SU-DHL-6 (cell line): Measurements from ENCODE around the gene RNF220.

Source experiments
- EZH2phosphoT487 ChIP-seq: fragments of 200-600 bp; sonication (generic), shearing (Covaris generic); conservative IDR thresholded peaks from 2 replicates; pipeline ENCODE4 v1.6.1; 2018; ENCODE audit warnings: mild to moderate bottlenecking, antibody characterized with exemption, low read length, moderate library complexity, mixed read lengths
- TF ChIP-seq, protein P1 (sequence below): fragments of 200-600 bp; sonication (generic); IDR thresholded peaks from one replicate; pipeline ENCODE4 v1.5.1; 2017; ENCODE audit warnings: antibody characterized with exemption, mild to moderate bottlenecking, low read length, moderate library complexity; ENCODE audit not compliant: insufficient read depth, poor library complexity, severe bottlenecking

DNA sequence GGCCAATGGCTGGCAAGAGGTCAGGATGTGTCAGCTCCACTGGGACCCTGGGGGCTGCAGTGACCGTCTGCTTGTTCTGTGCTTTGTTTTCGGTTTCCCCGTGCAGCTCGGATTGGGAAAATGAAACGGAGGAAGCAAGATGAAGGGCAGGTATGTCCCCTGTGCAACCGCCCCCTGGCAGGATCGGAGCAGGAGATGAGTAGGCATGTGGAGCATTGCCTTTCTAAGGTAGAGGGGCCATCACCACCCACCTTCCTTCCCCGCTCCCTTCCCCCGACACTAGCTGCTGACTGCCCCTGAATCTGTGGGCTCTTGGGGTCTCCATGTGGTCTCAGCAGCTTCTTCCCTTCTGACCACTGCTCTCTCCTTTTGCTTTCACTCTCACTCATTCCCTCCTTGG is 230.4 kb downstream of the RNF220 start:
- TF ChIP-seq, protein P1, sequence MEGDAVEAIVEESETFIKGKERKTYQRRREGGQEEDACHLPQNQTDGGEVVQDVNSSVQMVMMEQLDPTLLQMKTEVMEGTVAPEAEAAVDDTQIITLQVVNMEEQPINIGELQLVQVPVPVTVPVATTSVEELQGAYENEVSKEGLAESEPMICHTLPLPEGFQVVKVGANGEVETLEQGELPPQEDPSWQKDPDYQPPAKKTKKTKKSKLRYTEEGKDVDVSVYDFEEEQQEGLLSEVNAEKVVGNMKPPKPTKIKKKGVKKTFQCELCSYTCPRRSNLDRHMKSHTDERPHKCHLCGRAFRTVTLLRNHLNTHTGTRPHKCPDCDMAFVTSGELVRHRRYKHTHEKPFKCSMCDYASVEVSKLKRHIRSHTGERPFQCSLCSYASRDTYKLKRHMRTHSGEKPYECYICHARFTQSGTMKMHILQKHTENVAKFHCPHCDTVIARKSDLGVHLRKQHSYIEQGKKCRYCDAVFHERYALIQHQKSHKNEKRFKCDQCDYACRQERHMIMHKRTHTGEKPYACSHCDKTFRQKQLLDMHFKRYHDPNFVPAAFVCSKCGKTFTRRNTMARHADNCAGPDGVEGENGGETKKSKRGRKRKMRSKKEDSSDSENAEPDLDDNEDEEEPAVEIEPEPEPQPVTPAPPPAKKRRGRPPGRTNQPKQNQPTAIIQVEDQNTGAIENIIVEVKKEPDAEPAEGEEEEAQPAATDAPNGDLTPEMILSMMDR: no peak
- no peak for TF ChIP-seq EZH2phosphoT487
